Measurements from ENCODE around the gene FAM107A. TPM values are rescaled to one million over a fixed set of nuclear protein-coding genes. Genes with fewer than 3 reads are reported as not detected.

Gene FAM107A
- polyA plus RNA-seq, 1 experiment = 0.11 TPM

GRCh38 chr3:58613236-58614132, 36.3 kb upstream of the FAM107A start:
- no peak overlapping the region for H3K4me3 ChIP-seq (ENCODE audit: low read depth, low read length)
- ChIA-PET CTCF (interaction anchor here (1.4 kb wide), 1 partner anchor 12 kb away, joined by 3 read pairs; no protein-coding TSS in a partner anchor), POLR2A (no interaction called here)
- TF ChIP-seq, protein P1, sequence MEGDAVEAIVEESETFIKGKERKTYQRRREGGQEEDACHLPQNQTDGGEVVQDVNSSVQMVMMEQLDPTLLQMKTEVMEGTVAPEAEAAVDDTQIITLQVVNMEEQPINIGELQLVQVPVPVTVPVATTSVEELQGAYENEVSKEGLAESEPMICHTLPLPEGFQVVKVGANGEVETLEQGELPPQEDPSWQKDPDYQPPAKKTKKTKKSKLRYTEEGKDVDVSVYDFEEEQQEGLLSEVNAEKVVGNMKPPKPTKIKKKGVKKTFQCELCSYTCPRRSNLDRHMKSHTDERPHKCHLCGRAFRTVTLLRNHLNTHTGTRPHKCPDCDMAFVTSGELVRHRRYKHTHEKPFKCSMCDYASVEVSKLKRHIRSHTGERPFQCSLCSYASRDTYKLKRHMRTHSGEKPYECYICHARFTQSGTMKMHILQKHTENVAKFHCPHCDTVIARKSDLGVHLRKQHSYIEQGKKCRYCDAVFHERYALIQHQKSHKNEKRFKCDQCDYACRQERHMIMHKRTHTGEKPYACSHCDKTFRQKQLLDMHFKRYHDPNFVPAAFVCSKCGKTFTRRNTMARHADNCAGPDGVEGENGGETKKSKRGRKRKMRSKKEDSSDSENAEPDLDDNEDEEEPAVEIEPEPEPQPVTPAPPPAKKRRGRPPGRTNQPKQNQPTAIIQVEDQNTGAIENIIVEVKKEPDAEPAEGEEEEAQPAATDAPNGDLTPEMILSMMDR (IDR thresholded peaks at IDR 0.05; ENCODE audit: insufficient read depth, low read depth, low read length) = no peak
- H3K36me3 ChIP-seq (ENCODE audit: control insufficient read depth, insufficient read depth, low read length) = no peaks in the 10 kb centered on the region
- no peaks in the 10 kb centered on the region; the same call in 1 of the 2 replicates for H3K27me3 ChIP-seq (ENCODE audit: control insufficient read depth, insufficient read depth, low read length)
- DNase-seq (ENCODE audit: low read depth) = no peak

DNA sequence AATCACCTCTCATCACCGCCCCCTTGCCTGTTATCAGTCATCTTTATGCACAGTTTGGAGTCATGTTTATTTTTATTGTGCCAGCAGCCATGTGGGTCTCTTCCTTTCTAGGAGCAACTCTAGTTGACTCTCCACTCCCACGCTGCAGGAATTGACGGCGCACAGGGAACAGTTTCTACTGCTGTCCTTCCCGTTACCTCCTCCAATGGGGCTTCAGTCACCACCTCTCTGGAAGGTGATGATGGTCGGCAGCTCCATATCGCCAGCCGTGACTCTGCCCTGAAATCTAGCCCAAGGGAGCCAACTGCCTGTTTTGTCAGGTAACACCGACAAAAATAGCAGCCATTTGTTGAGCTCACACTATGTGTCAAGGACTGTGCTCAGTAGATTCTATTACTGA, 35.6 kb upstream of the FAM107A start:
- POLR2A ChIA-PET = no interaction called here
- no peak overlapping the region for H3K4me3 ChIP-seq (ENCODE audit: low read depth, low read length)
- no peaks in the 10 kb centered on the region; the same call in 1 of the 2 replicates for H3K27me3 ChIP-seq (ENCODE audit: control insufficient read depth, insufficient read depth, low read length)
- DNase-seq (ENCODE audit: low read depth) = no peak
- H3K36me3 ChIP-seq (ENCODE audit: control insufficient read depth, insufficient read depth, low read length) = no peaks in the 10 kb centered on the region
- CTCF ChIA-PET = interaction anchor here (1.4 kb wide), 1 partner anchor 13 kb away, joined by 3 read pairs; no protein-coding TSS in a partner anchor
- TF ChIP-seq, protein P1 (IDR thresholded peaks at IDR 0.05; ENCODE audit: insufficient read depth, low read depth, low read length) = no peak

DNA sequence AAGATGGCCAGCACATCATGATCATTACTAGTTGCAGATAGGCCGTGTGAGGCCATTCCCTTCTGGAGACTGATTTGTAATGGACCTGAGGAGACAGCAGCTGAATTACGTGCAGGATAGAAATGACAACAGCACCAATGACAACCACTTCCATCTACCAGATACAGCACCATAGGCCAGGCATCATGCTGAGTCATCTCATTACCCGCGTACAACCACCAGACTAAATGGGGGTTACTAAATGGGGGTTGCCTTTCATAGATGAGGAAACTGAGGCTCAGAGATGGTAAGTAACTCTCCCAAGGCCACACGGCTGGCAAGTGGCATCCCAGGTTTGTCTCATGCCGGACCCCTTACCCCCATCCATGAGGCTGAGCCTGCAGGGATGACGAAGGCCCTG, 32.8 kb upstream of the FAM107A start:
- H3K27me3 ChIP-seq (ENCODE audit: control insufficient read depth, insufficient read depth, low read length) = 0 out of 2 replicates have a peak, but pooled peaks cover 1% of the 10 kb centered on the region
- TF ChIP-seq, protein P1 (IDR thresholded peaks at IDR 0.05; ENCODE audit: insufficient read depth, low read depth, low read length) = no peak
- ChIA-PET CTCF (no interaction called here), POLR2A (no interaction called here)
- H3K4me3 ChIP-seq (ENCODE audit: low read depth, low read length) = no peak overlapping the region
- no peaks in the 10 kb centered on the region for H3K36me3 ChIP-seq (ENCODE audit: control insufficient read depth, insufficient read depth, low read length)
- no peak for DNase-seq (ENCODE audit: low read depth)

DNA sequence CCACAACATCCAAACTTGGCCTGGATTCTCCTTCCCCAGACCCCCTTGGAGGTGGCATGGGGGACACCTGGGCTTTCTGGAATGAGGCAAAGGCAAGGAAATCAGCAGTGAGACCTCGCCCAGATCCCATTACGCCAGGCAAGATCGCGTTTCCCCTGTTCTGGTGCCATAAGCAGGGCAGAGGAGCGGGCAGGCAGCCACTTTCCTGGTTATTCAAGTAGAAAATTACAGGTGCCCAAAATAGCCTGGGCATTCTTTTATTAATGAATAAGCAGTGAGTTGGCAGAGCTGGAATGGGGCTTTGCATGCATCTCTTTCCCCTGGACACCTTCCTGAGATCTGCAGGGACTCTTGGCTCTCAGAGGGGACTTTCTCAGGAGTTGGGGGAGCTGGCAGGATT, 31.5 kb upstream of the FAM107A start:
- TF ChIP-seq, protein P1 (IDR thresholded peaks at IDR 0.05; ENCODE audit: insufficient read depth, low read depth, low read length) = no peak
- Histone ChIP-seq H3K36me3 (ENCODE audit: control insufficient read depth, insufficient read depth, low read length) (no peaks in the 10 kb centered on the region), H3K27me3 (ENCODE audit: control insufficient read depth, insufficient read depth, low read length) (peaks cover 4% of the 10 kb centered on the region; the same call in 1 of the 2 replicates), H3K4me3 (ENCODE audit: low read depth, low read length) (no peak overlapping the region)
- no peak for DNase-seq (ENCODE audit: low read depth)
- CTCF ChIA-PET = no interaction called here
- POLR2A ChIA-PET = no interaction called here

- H3K27me3 ChIP-seq (ENCODE audit: control insufficient read depth, insufficient read depth, low read length) = peaks cover 5% of the 10 kb centered on the region
Measured at GRCh38 chr3:58607816-58608215, 30.6 kb upstream of the FAM107A start.

More at GRCh38 chr3:58607816-58608215, 30.6 kb upstream of the FAM107A start:
- ChIA-PET POLR2A (no interaction called here), CTCF (interaction anchor here (1.0 to 2.1 kb wide), 5 partner anchors 14 to 38 kb away, joined by 3 to 7 read pairs (median 3); no protein-coding TSS in a partner anchor)
- Histone ChIP-seq H3K36me3 (ENCODE audit: control insufficient read depth, insufficient read depth, low read length) (no peaks in the 10 kb centered on the region), H3K4me3 (ENCODE audit: low read depth, low read length) (no peak overlapping the region)
- no peak for DNase-seq (ENCODE audit: low read depth)
- TF ChIP-seq, protein P1 (IDR thresholded peaks at IDR 0.05; ENCODE audit: insufficient read depth, low read depth, low read length) = no peak

Data from BJ (cell line).